HG02884 (cell line): ENCODE results near the gene C12orf50.
"Not testable (repeated sequence)": the region's sequence is repeated elsewhere in the genome, so short reads cannot be mapped to it uniquely, and the experiment has no call there.

Source experiments
- ATAC-seq: cut with Tn5 transposase; IDR thresholded peaks from one replicate; pipeline ENCODE4 v1.9.1; 2021; ENCODE audit warnings: mild to moderate bottlenecking, moderate library complexity; ENCODE audit not compliant: unreplicated experiment

The C12orf50 gene, protein sequence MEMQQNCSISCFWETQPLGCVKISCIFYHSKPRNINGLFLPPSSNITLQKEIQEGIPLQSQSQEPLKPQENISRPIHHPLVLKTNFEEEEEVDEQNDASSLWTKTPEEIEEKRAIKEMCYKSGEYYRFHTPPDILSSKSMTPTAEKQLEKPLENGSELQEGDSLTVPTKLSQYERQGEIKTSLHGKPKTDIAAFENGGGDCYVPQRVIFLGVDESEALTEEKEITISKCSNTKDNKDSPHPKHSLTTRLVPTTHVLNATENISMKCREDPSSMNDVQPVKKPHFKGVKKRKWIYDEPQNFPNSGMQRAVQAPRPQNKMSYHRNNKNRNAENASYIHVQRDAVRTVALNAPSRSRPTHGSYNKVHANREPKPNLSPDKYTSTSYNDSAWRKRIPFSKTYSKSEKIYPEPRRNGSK

DNA sequence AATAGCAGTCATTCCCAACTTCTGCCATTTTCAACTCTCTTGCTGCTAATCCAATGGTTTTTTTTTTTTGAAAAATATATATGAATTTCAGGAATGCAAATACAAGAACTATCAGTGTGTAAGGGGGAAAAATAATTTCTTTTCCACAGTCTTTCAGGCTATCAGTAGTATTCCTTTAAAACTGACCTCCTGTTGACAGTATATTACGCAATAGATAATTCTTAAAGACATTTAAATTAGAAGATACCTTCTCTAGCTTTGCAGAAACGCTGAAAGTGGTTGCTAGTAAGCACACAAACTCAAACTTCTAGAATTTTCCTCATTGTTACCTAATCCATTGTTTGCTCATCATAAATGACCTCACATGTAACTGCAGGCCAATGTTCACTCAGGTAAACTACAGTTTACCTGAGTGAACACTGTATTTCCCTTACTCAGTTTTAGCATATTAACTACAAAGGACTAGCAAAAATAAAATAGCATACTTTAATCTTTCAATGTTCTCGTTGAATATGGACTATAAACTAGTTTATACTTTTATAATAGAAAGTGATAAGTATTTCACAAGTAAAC is at the start of gene C12orf50:
TSS of gene C12orf50 (minus strand) at position 309 of the 573 bp plus-strand sequence. CDS start 2,439 bp downstream, outside the sequence.
- ATAC-seq = no peak

DNA sequence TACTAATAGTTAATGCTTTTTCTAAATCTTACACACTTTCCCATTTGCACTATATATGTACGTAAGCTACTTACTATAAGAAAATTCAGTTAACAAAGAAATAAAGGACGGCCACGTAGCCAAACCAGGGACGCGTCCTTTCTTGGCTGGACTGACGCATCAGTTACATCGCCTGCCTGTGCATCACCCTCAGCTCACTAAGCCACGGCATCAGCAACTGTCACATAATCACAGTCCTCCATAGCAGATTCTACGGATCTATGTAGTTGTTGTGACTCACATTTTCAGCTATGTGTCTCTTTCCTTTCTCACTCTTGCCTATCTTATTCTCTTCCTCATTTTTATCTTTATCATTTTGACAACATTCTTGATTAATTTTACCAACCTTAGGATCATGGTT is 38.1 kb upstream of the C12orf50 start:
- ATAC-seq = no peak

DNA sequence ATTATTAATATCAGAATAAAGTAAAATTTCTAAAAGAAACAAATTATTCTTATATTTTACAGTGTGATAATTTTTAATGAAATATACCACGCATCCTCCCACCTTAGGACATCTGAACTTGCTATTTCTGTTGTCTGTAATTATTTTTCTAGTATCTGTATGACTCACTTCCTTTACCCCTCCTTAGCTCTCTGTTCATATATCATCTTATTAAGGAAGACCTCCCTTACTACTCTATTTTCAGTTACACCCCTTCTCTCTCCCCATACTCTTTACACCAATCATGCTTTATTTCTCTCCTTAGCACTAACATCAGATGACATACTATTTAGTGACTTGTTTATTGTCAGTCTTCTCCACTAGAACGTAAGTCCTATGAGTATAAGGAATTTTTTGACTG is 34.2 kb upstream of the C12orf50 start:
- ATAC-seq = peak; percentile 90

DNA sequence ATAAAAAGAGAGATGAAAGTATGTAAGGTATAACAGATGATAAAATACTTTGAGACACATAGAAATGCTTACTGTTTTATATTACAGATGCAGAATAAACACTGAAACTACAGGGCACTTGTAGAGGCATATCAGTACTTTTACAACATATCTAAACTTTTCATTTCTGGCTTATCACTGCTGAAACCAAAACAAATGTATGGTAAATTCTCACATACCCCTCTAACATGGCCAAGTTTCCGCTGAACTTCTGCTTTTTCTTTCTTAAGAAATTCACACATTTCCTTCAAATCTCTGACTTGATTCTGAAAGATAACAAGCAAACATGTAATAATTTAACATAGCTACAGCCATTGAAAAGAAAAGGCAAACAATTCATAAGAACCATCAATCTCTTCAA is 33.3 kb upstream of the C12orf50 start:
- ATAC-seq = peak; percentile 71

DNA sequence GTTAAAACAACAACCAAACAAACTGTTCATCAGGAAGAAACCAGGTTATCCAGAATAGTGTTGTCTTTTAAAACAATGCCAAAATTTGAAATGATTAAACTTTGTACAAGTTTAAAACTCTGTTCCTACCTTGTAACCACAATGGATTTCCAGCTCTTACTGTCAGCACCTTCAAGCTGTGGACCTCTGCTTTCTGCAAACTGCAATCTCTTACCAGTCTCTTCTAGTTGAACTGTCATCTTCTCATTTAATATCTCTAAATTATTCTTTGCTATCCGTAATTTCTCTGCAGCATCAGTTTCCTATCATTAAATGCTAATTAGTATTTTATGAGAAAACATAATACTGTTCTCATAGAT is 29.5 kb upstream of the C12orf50 start:
- no peak for ATAC-seq

DNA sequence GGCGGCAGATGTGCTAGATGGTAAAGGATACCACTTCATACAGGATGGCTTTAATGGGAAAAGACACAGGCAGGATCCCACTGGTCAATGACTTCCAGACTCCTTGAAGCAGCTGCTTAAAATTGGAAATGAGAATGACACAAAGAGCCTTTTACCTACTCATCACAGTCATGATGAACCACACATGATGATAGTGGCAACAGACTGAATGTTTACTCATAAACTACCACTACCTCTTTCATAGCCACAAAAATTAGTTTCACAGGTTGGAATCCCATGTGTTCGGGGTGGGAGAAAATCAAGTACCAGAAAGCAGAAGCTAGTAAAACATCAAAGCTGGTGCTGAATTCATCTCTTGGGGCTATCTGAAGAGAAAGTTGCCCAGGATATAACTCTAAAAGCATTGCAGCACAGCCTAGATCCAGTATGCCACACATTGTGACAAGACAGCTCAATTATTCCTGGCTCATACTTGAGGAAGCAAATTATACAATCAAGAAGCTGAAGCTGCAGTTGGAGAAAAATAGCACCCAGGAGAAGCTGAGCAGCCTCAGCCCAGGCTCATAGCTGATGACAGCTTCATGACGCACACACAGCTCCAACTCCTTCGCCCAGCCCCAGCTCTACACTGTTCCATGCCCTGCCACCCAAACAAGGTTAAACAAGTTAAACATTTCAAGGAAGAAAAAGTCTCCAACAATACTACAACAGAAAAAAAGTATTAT is 29.0 kb upstream of the C12orf50 start:
- ATAC-seq = no peak

DNA sequence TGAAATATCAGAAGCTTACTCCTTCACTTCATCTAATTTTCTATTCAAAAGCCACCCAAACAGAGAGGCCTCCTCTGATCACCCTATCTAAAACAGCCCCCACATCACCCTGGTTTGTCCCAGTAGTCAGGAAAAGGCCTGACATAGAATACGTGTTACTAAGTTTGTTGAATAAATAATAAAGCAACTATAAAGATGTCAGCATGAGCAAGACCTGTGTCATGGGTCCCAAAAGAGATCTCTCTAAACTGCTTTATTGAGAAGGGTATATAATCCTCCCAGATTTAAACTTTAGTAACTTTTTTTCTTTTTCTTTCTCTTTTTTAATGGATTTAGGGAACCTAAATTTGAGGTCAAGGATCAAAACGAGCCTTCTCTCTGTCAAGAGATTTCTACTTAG is 27.4 kb upstream of the C12orf50 start:
- ATAC-seq = no peak

DNA sequence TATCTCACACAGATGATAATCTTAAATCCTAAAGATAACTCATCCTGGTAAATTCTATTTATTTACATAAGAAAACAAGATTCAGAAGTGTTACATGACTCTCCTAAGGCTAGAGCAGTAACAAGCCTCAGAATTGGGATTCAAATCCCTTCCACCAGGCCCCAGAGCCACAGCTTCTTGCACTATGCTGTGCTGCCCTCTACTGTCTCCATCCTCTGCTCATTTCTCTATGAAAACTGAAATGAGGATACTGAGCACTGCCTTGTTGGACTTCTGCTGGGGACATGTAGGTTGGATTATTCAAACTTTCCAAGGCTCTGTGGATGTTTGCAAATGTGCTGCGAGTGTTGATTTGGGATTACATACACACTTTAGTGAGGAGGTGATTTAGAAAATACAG is 23.5 kb upstream of the C12orf50 start:
- ATAC-seq = no peak

DNA sequence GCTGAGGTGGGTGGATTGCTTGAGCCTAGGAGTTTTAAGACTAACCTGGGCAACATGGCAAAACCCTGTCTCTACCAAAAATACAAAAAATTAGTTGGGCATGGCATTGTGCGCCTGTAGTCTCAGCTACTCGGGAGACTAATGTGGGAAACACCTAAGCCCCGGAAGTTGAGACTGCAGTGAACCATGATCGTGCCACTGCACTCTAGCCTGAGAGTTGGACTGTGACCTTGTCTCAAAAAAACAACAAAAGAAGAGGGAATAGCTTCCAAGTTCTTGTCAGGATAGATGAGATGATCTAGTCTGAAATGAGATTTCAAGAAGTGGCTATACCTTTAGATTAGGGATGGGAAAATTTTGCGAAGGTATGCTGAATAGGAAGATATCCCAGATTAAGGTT is 14.8 kb upstream of the C12orf50 start:
- ATAC-seq = no peak

DNA sequence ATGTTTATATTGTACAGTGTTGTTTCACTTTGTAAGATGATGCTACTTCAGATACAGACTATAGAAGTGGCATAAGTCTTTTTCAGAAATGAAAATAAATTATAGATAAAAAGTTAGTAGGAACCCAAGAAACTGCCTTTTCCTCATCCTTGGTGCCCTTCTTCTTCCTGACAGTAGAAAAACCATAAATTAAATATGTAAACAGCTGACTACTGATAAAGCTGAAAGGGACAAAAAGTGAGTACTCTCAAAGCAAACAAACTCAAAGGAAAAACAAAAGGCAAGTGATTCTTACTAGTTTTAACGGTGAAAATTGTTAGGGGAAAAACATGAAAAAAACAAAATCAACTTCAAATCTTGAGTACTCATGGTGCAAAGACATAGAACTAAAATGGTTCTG is 8.6 kb upstream of the C12orf50 start:
- no peak for ATAC-seq

DNA sequence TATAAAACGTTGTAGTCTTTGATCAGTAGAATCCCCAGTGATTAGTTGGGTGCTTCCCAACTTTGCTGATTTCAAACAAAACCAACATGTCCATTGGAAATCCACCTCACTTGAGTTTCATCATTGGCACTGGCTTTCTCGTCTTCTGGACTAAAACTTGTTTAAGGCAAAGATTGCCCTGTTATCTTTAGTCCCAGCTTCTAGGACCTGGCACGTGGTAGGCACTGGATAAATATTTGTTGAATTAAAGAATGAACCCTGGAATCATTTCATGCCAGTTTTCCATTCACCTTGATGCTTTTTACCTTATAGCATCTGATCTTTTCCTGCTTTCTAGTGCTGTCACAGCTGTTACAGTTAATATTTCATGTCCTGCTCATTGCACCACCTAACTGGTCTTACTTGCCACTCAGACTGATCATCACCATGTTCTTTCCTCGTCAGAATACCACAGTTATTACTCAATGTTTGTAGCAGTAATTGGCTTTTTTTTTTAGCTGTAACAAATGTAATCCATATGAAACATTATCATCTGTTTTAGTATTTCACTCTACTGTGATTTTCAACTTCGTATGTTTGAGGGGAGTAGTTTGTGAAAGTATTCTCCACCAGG is 7.3 kb upstream of the C12orf50 start:
- no peak for ATAC-seq

DNA sequence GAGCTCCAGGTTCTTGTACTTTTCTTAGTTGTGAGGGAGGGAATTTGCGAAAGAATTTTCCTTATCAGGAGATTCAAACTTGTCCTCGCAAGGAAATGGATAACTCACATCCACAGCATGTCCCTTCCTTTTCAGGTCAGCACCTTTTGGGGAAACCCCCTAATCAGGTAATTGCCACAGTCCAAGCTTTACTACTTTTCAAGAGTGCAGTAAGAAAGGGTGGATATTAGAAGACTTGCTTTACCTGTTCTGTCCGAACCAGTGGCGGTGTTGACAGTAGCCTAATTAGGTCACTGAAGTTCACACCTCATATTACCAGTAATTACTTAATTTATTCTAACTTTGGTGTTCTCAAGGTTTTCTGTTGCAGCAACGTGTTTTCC is 6.7 kb upstream of the C12orf50 start:
- peak; percentile 5 for ATAC-seq

DNA sequence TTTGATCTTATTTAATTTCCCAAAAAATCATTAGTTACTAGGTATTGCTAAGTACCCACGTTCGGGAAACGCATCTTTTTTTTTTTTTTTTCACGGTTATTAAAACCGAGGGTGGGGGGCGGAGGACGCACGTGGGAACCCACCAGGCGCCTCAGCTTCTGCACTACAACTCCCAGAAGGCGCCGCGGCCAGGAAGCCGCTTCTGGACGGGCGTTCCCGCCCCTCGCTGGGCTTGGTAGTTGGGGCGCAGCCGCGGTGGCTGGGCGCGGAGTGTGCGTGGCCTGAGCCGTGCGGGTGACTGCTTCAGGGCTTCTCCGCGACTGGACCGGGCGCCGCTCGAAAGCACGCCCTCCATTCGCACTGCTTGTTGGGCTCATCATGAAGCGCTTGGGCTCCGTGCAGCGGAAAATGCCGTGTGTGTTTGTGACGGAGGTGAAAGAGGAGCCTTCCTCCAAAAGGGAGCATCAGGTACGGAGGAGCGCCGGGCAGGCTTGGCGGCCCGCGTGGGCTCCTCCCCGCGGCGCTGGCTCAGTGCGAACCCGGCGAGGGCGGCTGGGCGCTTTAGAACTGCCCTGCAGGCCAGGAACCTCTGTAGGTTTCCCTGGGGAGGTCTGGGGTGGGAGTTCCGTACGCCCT is 6.2 kb upstream of the C12orf50 start:
- ATAC-seq = peak; percentile 99

DNA sequence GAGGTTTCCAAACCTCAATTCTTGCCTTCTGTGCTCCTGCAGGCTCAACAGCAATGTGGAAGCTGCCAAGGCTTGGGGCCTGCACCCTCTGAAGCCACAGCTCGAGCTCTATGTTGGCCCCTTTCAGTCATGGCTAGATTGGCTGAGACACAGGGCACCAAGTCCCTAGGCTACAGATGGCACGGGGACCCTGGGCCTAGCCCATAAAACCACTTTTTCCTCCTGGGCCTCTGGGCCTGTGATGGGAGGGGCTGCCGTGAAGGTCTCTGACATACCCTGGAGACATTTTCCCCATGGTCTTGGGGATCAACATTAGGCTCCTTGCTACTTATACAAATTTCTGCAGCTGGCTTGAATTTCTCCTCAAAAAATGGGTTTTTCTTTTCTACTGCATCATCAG is 2.0 kb upstream of the C12orf50 start:
- ATAC-seq = not testable (repeated sequence)

DNA sequence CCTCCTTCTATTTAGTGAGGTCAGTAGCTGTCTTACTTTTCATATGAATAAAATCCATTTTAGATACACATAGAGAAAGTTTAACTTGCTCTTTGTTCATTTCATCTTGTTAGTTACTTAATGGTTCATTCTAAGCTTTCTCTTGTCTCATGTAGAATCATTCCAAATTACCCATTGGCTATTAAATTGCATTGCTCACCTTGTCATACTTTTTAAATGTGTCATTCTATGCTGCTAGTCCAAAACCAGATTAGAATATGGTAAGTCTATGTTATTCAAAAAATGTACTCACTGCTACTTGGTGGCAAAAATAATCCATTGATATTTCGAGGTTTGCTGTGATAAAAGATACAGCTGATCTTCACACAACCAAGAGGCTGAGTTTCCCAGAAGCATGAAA is 3.0 kb downstream of the C12orf50 start:
- ATAC-seq = no peak

DNA sequence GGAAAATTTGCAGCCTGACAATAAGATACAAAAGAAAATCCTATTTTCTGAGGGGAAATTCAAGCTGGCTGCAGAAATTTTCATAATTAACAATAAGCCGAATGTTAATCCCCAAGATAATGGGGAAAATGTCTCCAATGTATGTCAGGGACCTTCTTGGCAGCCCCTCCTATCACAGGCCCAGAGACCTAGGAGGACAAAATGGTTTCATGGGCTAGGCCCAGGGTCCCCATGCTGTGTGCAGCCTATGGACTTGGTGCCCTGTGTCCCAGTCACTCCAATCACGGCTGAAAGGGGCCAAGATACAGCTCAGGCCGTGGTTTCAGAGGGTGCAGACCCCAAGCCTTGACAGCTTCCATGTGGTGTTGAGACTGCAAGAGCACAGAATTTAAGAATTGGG is 11.2 kb downstream of the C12orf50 start:
- ATAC-seq = no peak

DNA sequence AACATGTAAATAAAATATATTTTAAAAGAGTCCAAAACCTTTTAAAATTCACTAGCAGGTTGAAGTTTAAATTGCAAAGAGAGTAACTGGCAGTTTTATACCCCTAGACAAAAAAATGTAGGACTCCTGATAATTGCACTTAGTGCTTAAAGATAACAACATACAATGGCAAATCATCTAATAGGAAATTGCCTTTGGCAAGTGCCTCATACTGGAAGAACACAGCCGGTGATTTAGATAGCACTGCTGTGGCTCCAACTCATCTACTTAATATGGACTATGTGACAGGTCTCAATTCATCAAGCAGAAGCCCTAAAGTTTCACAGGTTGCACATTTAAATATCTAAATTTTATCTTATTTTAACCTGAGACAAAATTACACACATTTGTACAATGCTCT is 13.4 kb downstream of the C12orf50 start:
- no peak for ATAC-seq

DNA sequence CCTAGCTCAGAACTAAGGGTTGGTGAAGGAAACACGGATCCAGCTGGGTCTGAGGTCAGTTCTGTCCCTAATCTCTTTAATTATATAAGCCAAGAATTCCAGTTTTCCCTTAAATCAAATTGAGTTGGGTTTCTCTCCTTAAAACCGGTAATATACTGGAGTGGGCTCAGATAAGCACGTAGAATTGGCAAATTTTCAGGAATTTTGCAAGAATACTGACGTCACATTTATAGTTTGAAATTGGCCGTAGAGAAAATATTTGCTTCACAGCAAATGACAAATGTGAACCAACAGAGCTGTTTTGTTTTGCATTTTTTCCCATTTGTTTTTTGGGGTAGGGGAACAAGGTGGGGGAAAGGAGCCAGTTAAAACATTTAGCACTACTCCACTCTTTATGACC is 17.4 kb downstream of the C12orf50 start:
- no peak for ATAC-seq

DNA sequence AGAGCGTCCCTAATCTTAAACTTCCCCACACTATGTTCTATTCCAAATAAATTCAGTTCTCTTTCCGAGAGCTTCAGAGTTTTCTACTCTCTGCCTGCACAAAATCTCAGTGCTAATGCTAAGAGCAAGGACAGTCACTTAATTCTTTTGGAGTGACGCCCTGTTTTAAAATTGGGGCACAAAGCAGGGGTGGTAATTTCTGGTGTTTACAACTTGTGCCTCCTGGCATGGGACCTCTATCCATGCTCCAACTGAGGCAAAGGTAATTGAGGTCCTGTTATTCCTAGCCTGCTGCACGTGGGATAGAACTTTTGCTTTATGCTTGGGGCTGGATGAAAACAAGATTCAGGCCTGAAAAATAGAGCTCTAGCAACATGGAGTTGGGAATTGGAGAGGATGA is 22.9 kb downstream of the C12orf50 start:
- ATAC-seq = no peak

DNA sequence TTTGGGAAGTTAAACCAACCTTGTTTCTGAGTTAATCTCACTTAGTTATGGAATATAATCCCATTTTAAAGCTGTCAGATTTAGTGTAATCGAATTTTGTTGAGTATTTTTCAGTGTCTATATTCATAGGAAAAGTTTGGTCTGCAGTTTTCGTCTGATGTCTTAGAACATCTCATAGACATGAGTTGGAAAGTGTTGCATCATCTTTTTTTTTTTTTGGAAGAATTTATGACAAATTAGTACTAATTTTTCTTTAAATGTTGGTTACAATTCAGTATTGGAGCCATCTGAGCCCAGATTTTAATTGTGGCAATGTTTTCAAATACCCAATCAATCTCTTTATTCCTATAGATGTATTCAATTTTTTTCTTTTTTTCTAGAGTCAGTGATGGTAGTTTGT is 27.9 kb downstream of the C12orf50 start:
- no peak for ATAC-seq

DNA sequence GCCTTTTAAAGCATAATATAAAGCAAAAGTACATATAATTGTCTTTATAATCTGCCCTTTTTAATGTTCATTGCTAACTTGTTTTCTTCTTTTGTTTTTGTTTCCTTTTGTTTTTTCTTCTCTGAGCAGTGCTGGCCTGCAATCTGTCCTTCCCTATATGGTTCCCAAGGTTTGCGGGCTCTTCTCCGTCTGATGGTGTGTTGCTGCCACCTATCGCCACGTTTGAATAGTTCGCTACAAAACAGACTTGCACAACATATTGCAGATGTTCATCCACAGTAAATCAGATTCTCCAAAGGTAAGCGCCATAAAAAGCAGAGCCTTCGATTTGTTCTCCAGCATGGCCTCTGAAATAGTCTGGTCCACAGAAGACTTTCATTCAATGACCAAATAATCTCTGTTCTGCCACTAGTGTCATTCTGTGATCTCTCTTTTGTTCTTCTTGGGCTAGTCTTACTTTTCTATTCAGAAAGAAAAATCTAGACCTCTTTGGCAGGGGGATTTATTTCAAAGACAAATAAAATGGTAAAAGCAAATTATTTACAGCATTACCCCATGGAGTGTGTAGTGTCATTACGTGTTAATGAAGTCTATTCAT is 33.5 kb downstream of the C12orf50 start:
- peak; percentile 86 for ATAC-seq
